Kidney epithelial cell (primary cell): Measurements from ENCODE around the gene MAPRE2. TPM values are rescaled to one million over a fixed set of nuclear protein-coding genes. Genes with fewer than 3 reads are reported as not detected.

Experiments used
- DNase-seq: peaks from one replicate; pipeline ENCODE4 v3.0.0-alpha.2; 2010; ENCODE audit warnings: low read depth
- H3K27me3 ChIP-seq: 2 replicates; pipeline ENCODE4 v1.6.0; 2011; ENCODE audit warnings: low read length; ENCODE audit not compliant: control insufficient read depth, insufficient read depth
- H3K36me3 ChIP-seq: 2 replicates; pipeline ENCODE4 v1.5.1; 2011; ENCODE audit warnings: low read length; ENCODE audit not compliant: control insufficient read depth, insufficient read depth
- H3K4me3 ChIP-seq: 2 replicates; pipeline ENCODE4 v1.5.1; 2011; ENCODE audit warnings: low read depth, mild to moderate bottlenecking, control low read depth, low read length
- total RNA-seq: library from RNA; depleted of rRNA; stranded (reverse); fragments of >200 nt; gene quantifications from 2 replicates; pipeline ENCODE4 v1.2.3, GENCODE V29; 2015
- TF ChIP-seq, protein P1 (sequence below): IDR thresholded peaks from 2 replicates; pipeline ENCODE4 v1.5.1; 2011; ENCODE audit warnings: mild to moderate bottlenecking, moderate library complexity, low read length, control low read depth, inconsistent platforms; ENCODE audit not compliant: insufficient read depth, poor library complexity, severe bottlenecking

The MAPRE2 gene
- total RNA-seq, 1 donor from 2014 or later = 16.2 TPM

DNA sequence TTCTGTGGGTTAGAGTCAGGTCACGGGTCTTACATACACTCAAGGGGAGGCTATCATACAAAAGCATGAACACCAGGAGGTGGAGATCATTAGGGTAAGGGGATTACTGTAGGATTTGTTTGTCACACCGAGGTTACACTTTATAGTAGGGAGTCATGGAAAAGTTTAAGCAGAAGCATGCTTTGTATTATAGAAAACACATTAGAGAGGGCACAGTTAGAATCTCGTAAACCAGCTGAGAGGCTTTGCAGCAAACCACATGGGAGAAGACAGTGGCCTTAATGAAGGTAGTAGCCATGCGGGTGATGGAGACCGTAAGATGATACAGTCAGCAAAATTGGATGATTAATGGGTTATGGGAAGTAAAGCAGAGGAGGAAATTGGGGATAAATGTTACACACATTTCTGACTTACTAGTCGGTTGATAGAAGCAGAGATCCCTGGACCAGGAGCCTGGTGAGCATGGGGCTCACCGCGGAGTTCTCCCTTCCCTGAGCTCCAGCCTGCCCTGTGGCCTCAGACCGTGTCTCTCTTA lies 75.6 kb downstream of the MAPRE2 start:
- H3K27me3 ChIP-seq = no peaks in the 10 kb centered on the region
- no peak overlapping the region for H3K4me3 ChIP-seq
- DNase-seq = no peak
- no peaks in the 10 kb centered on the region for H3K36me3 ChIP-seq
- TF ChIP-seq, protein P1, sequence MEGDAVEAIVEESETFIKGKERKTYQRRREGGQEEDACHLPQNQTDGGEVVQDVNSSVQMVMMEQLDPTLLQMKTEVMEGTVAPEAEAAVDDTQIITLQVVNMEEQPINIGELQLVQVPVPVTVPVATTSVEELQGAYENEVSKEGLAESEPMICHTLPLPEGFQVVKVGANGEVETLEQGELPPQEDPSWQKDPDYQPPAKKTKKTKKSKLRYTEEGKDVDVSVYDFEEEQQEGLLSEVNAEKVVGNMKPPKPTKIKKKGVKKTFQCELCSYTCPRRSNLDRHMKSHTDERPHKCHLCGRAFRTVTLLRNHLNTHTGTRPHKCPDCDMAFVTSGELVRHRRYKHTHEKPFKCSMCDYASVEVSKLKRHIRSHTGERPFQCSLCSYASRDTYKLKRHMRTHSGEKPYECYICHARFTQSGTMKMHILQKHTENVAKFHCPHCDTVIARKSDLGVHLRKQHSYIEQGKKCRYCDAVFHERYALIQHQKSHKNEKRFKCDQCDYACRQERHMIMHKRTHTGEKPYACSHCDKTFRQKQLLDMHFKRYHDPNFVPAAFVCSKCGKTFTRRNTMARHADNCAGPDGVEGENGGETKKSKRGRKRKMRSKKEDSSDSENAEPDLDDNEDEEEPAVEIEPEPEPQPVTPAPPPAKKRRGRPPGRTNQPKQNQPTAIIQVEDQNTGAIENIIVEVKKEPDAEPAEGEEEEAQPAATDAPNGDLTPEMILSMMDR = no peak

DNA sequence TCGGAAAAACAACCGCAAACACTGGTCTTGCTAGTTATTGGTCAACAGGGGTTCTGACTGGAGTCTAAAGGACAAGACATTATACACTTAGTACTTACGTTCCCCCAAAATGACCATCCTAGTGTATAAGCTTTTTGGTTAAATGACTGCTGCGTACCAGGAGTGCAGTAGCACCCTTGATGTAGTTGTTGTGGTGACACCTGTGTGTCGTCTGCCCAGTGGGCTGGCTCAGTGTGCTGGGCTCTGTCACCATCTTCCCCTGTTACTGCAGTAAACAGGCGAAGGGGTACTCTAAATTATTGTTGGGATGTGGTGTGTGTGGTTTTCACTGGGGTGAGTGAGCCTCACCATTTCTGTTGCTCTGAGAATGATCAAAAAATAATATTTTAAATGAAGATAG lies 76.2 kb downstream of the MAPRE2 start:
- no peak for DNase-seq
- TF ChIP-seq, protein P1 = no peak
- Histone ChIP-seq H3K27me3 (no peaks in the 10 kb centered on the region), H3K36me3 (no peaks in the 10 kb centered on the region), H3K4me3 (no peak overlapping the region)

DNA sequence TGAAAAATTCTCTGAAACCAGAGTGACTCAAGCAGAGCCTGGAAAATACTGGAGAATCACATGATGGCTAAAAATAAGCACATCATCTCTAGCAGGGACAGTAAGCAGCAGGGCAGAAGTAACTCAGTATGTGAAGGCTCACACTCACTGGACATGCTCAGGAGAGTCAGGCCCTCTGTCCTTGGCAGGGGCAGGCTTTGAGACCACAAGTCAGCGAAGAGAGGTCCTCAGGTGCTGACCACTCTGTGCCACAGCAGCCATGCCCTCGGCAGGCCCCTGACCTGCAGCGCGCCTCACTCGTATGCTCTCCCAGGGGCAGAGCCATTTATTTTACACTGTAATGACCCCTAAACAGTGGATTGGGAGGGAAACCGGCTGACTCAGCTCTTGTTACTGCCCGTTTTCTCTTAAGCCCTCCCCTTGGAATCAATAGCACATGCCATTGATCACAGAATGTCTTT lies 76.8 kb downstream of the MAPRE2 start:
- no peak overlapping the region for H3K4me3 ChIP-seq
- H3K36me3 ChIP-seq = no peaks in the 10 kb centered on the region
- TF ChIP-seq, protein P1 = no peak
- H3K27me3 ChIP-seq = no peaks in the 10 kb centered on the region
- peak; percentile 23 for DNase-seq

DNA sequence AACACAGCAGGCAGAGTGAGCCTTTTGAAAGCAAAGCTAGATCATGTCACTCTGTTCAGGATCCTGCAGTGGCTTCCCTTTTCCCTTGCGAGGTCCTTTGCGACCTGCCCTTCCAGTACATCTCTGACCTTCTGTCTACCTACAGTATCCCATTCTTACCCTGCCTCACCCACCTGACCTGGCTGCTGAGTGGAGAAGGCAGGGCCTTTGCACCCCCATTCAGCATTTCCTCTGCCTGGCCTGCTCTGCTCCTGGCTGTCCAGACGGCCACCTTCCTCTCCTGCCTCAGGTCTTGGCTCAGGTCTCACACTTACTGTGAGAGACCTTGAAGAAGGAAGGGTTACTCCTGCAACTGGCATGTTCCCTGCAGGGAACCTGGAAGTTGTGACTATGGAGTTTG lies 77.4 kb downstream of the MAPRE2 start:
- Histone ChIP-seq H3K36me3 (no peaks in the 10 kb centered on the region), H3K27me3 (no peaks in the 10 kb centered on the region), H3K4me3 (no peak overlapping the region)
- no peak for DNase-seq
- TF ChIP-seq, protein P1 = no peak

DNA sequence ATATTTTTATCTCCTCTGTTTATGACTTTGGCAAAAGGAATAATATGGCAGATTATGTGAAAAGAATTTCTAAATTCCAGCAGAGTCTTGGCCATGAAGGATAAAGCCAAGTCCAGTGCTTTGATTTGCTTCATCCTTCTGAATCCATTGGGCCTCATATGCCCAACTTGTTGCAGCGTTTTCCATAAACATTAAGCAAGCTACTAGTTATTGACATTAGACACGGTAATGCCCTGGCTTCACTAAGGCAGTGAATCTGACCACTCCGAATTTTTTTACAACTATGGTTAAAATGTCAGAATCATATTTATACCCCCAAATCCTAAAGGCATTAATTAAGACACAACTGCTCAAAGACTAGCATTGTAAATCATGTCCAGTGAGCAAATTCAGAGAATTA lies 79.8 kb downstream of the MAPRE2 start:
- Histone ChIP-seq H3K36me3 (no peaks in the 10 kb centered on the region), H3K27me3 (no peaks in the 10 kb centered on the region), H3K4me3 (no peak overlapping the region)
- no peak for DNase-seq
- TF ChIP-seq, protein P1 = no peak

DNA sequence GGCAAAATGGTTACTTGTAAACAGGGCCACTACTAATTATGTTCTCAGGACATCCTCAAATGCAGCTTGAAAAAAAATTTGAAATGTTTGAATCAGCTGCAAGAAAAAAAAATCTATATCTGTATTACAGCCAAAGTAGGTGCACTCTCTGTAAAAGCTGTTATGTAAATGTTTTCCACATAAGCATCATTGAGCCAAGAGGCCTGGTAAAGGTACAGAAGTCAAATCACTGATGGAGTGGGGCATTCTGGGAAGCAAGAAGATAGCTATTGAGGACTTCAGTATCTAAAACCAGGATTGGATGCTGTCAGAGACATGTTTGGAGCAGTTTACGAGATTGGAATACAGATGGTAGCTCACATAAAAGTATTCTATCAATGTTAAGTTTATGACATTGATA lies 80.3 kb downstream of the MAPRE2 start:
- no peak for DNase-seq
- TF ChIP-seq, protein P1 = no peak
- H3K36me3 ChIP-seq = no peaks in the 10 kb centered on the region
- no peak overlapping the region for H3K4me3 ChIP-seq
- H3K27me3 ChIP-seq = no peaks in the 10 kb centered on the region
